Urothelium cell line (cell line): Measurements from ENCODE around the gene ATP2A2.
"Not testable (repeated sequence)": the region's sequence is repeated elsewhere in the genome, so short reads cannot be mapped to it uniquely, and the experiment has no call there.

Source experiments
- DNase-seq: peaks from one replicate; pipeline ENCODE4 v3.0.0; 2011; ENCODE audit warnings: low spot score, mixed read lengths
- FAIRE-seq: peaks from 2 replicates; lab custom pipeline; 2011; peaks lifted over from hg19 to GRCh38; lab: Jason Lieb, UNC

ATP2A2 gene

GRCh38 chr12:110280779-110281548 is at the start of gene ATP2A2:
Gene ATP2A2 (plus strand): TSS chr12:110281247. CDS start chr12:110281790, 543 bp downstream.
- FAIRE-seq (no peak), DNase-seq (peak; percentile 91)

- no peak for FAIRE-seq
- DNase-seq: no peak
These were observed 47.7 kb upstream of the ATP2A2 start for GRCh38 chr12:110233212-110233903.

- no peak for FAIRE-seq
- no peak for DNase-seq
These were observed 46.7 kb upstream of the ATP2A2 start for GRCh38 chr12:110234331-110234751.

- FAIRE-seq (no peak), DNase-seq (no peak)
These were observed 46.3 kb upstream of the ATP2A2 start for GRCh38 chr12:110234755-110235154.

GRCh38 chr12:110235383-110235782 is 45.7 kb upstream of the ATP2A2 start:
- no peak for FAIRE-seq
- DNase-seq: no peak

- no peak for DNase-seq
- FAIRE-seq: no peak
These were observed 37.8 kb upstream of the ATP2A2 start for GRCh38 chr12:110243227-110243626.

- FAIRE-seq (no peak), DNase-seq (no peak)
These were observed 36.7 kb upstream of the ATP2A2 start for GRCh38 chr12:110244372-110244771.

GRCh38 chr12:110244829-110245228 is 36.2 kb upstream of the ATP2A2 start:
- no peak for DNase-seq
- no peak for FAIRE-seq

GRCh38 chr12:110245369-110245772 is 35.7 kb upstream of the ATP2A2 start:
- DNase-seq (no peak), FAIRE-seq (no peak)

- no peak for FAIRE-seq
These were observed 34.3 kb upstream of the ATP2A2 start for GRCh38 chr12:110246636-110247339.

GRCh38 chr12:110247340-110248095 is 33.5 kb upstream of the ATP2A2 start:
- no peak for FAIRE-seq
- DNase-seq: no peak

More at GRCh38 chr12:110246636-110247339, 34.3 kb upstream of the ATP2A2 start:
- no peak for DNase-seq

GRCh38 chr12:110248096-110248447 is 33.0 kb upstream of the ATP2A2 start:
- DNase-seq (no peak), FAIRE-seq (no peak)

GRCh38 chr12:110249105-110249504 is 31.9 kb upstream of the ATP2A2 start:
- DNase-seq (no peak), FAIRE-seq (no peak)

GRCh38 chr12:110249716-110250225 is 31.3 kb upstream of the ATP2A2 start:
- DNase-seq (no peak), FAIRE-seq (no peak)

GRCh38 chr12:110251381-110251780 is 29.7 kb upstream of the ATP2A2 start:
- FAIRE-seq (no peak), DNase-seq (no peak)

- FAIRE-seq: no peak
These were observed 28.3 kb upstream of the ATP2A2 start for GRCh38 chr12:110252716-110253115.

GRCh38 chr12:110253176-110253575 is 27.9 kb upstream of the ATP2A2 start:
- no peak for DNase-seq
- FAIRE-seq: no peak

More at GRCh38 chr12:110252716-110253115, 28.3 kb upstream of the ATP2A2 start:
- no peak for DNase-seq

- no peak for FAIRE-seq
- DNase-seq: no peak
These were observed 26.0 kb upstream of the ATP2A2 start for GRCh38 chr12:110254971-110255540.

- FAIRE-seq, DNase-seq: not testable (repeated sequence)
These were observed 25.1 kb upstream of the ATP2A2 start for GRCh38 chr12:110255890-110256456.
